H1 (cell line): ENCODE measurements around the gene LDLRAD3. TPM values are rescaled to one million over a fixed set of nuclear protein-coding genes. Genes with fewer than 3 reads are reported as not detected.

Experiments used
- CHD7 ChIP-seq: fragments of 300-600 bp; sonication (generic); IDR thresholded peaks from 2 replicates; pipeline ENCODE4 v1.7.1; 2012; ENCODE audit warnings: low read length, moderate library complexity, mild to moderate bottlenecking, inconsistent platforms; ENCODE audit not compliant: insufficient replicate concordance
- polyA plus RNA-seq, 7 experiments: library from polyadenylated mRNA; depleted of rRNA in 3 of 7; stranded (reverse) in 5 of 7; unstranded in 2 of 7; fragments of >200 nt in 5 of 7; fragments of 200-250 nt in 2 of 7; gene quantifications; 1 replicate in 5 of 7; 2 replicates in 1 of 7; 4 replicates in 1 of 7; pipeline versions ENCODE4 v1.2.1 to v1.2.3, GENCODE V29; 2011 to 2013; ENCODE audit warnings: missing spikeins in 2 of 7, mixed read lengths in 2 of 7
- total RNA-seq: library from RNA; stranded (reverse); fragmentation: NEBNext Ultra II Directional; extraction: Animal tissue kit (Norgen Biotek cat#: 25700); gene quantifications from 2 replicates; pipeline ENCODE4 v1.2.1, GENCODE V29; 2021

Gene LDLRAD3
- total and polyA plus RNA-seq, 2 of the 8 experiments (the other 6 are each of a cell fraction or from before 2014, with no cell fraction given): 18.6 to 22.8 TPM

- no peak for TF ChIP-seq CHD7
These were observed 153.4 kb downstream of the LDLRAD3 start (continued) for GRCh38 chr11:36097219-36097650.
